ENCODE data around the gene AHRR.
"Not testable (repeated sequence)": the region's sequence is repeated elsewhere in the genome, so short reads cannot be mapped to it uniquely, and the experiment has no call there.

The AHRR gene

GRCh38 chr5:299921-300320, 21.6 kb upstream of the AHRR start:
- not testable (repeated sequence) for H3K9me3 Mint-ChIP-seq, H3K27ac Mint-ChIP-seq, H3K27me3 Mint-ChIP-seq, H3K36me3 Mint-ChIP-seq, H3K4me3 Mint-ChIP-seq
- peaks cover 46% of the 10 kb centered on the region for H3K4me1 Mint-ChIP-seq

- not testable (repeated sequence) for H3K27ac Mint-ChIP-seq, H3K27me3 Mint-ChIP-seq, H3K9me3 Mint-ChIP-seq, H3K4me3 Mint-ChIP-seq, H3K36me3 Mint-ChIP-seq
- peaks cover 41% of the 10 kb centered on the region for H3K4me1 Mint-ChIP-seq
Observed at GRCh38 chr5:300691-301435, 20.7 kb upstream of the AHRR start.

GRCh38 chr5:302416-302815, 19.1 kb upstream of the AHRR start:
- H3K9me3 Mint-ChIP-seq, H3K27me3 Mint-ChIP-seq, H3K36me3 Mint-ChIP-seq, H3K4me3 Mint-ChIP-seq, H3K27ac Mint-ChIP-seq: not testable (repeated sequence)
- peaks cover 25% of the 10 kb centered on the region for H3K4me1 Mint-ChIP-seq

GRCh38 chr5:302966-303365, 18.5 kb upstream of the AHRR start:
- H3K4me3 Mint-ChIP-seq: no peak overlapping the region
- peak overlapping the region; percentile 46 for H3K27ac Mint-ChIP-seq
- peaks cover 20% of the 10 kb centered on the region for H3K4me1 Mint-ChIP-seq
- H3K27me3 Mint-ChIP-seq: no peaks in the 10 kb centered on the region
- H3K9me3 Mint-ChIP-seq: no peaks in the 10 kb centered on the region
- peaks cover 3% of the 10 kb centered on the region for H3K36me3 Mint-ChIP-seq

GRCh38 chr5:303741-304140, 17.8 kb upstream of the AHRR start:
- not testable (repeated sequence) for H3K9me3 Mint-ChIP-seq, H3K27ac Mint-ChIP-seq, H3K36me3 Mint-ChIP-seq, H3K4me3 Mint-ChIP-seq, H3K27me3 Mint-ChIP-seq
- H3K4me1 Mint-ChIP-seq: peaks cover 20% of the 10 kb centered on the region

GRCh38 chr5:305050-305449, 16.5 kb upstream of the AHRR start:
- Mint-ChIP-seq H3K27ac (no peak overlapping the region), H3K36me3 (peaks cover 3% of the 10 kb centered on the region), H3K4me3 (no peak overlapping the region), H3K4me1 (peaks cover 20% of the 10 kb centered on the region), H3K9me3 (no peaks in the 10 kb centered on the region), H3K27me3 (no peaks in the 10 kb centered on the region)

- Mint-ChIP-seq H3K27ac (no peak overlapping the region), H3K4me1 (peaks cover 20% of the 10 kb centered on the region), H3K36me3 (peaks cover 3% of the 10 kb centered on the region), H3K4me3 (no peak overlapping the region), H3K27me3 (no peaks in the 10 kb centered on the region), H3K9me3 (no peaks in the 10 kb centered on the region)
Observed at GRCh38 chr5:305459-305858, 16.1 kb upstream of the AHRR start.

- peaks cover 3% of the 10 kb centered on the region for H3K36me3 Mint-ChIP-seq
- H3K9me3 Mint-ChIP-seq: no peaks in the 10 kb centered on the region
- H3K27me3 Mint-ChIP-seq: no peaks in the 10 kb centered on the region
- no peak overlapping the region for H3K27ac Mint-ChIP-seq
- H3K4me1 Mint-ChIP-seq: peaks cover 15% of the 10 kb centered on the region
- H3K4me3 Mint-ChIP-seq: no peak overlapping the region
Observed at GRCh38 chr5:306011-306805, 15.3 kb upstream of the AHRR start.

- Mint-ChIP-seq H3K4me3 (no peak overlapping the region), H3K4me1 (peaks cover 4% of the 10 kb centered on the region), H3K9me3 (no peaks in the 10 kb centered on the region), H3K27ac (no peak overlapping the region), H3K27me3 (no peaks in the 10 kb centered on the region), H3K36me3 (peaks cover 3% of the 10 kb centered on the region)
Observed at GRCh38 chr5:307306-307705, 14.2 kb upstream of the AHRR start.

- H3K4me3 Mint-ChIP-seq: no peak overlapping the region
- H3K36me3 Mint-ChIP-seq: peaks cover 3% of the 10 kb centered on the region
- H3K27me3 Mint-ChIP-seq: no peaks in the 10 kb centered on the region
- H3K27ac Mint-ChIP-seq: no peak overlapping the region
- H3K4me1 Mint-ChIP-seq: peaks cover 4% of the 10 kb centered on the region
- no peaks in the 10 kb centered on the region for H3K9me3 Mint-ChIP-seq
Observed at GRCh38 chr5:307794-308579, 13.5 kb upstream of the AHRR start.

- Mint-ChIP-seq H3K9me3 (no peaks in the 10 kb centered on the region), H3K4me1 (no peaks in the 10 kb centered on the region), H3K4me3 (no peak overlapping the region), H3K36me3 (peaks cover 3% of the 10 kb centered on the region), H3K27me3 (no peaks in the 10 kb centered on the region), H3K27ac (no peak overlapping the region)
Observed at GRCh38 chr5:308672-309271, 12.7 kb upstream of the AHRR start.

GRCh38 chr5:309831-310230, 11.7 kb upstream of the AHRR start:
- not testable (repeated sequence) for H3K4me1 Mint-ChIP-seq, H3K4me3 Mint-ChIP-seq, H3K9me3 Mint-ChIP-seq, H3K36me3 Mint-ChIP-seq, H3K27ac Mint-ChIP-seq, H3K27me3 Mint-ChIP-seq

GRCh38 chr5:310516-310915, 11.0 kb upstream of the AHRR start:
- Mint-ChIP-seq H3K27ac (no peak overlapping the region), H3K4me1 (no peaks in the 10 kb centered on the region), H3K4me3 (no peak overlapping the region), H3K36me3 (peaks cover 4% of the 10 kb centered on the region), H3K27me3 (no peaks in the 10 kb centered on the region), H3K9me3 (no peaks in the 10 kb centered on the region)

- H3K36me3 Mint-ChIP-seq: peaks cover 3% of the 10 kb centered on the region
- H3K4me1 Mint-ChIP-seq: no peaks in the 10 kb centered on the region
- no peaks in the 10 kb centered on the region for H3K27me3 Mint-ChIP-seq
- no peaks in the 10 kb centered on the region for H3K9me3 Mint-ChIP-seq
- H3K27ac Mint-ChIP-seq: no peak overlapping the region
- H3K4me3 Mint-ChIP-seq: no peak overlapping the region
Observed at GRCh38 chr5:310941-311434, 10.5 kb upstream of the AHRR start.

GRCh38 chr5:311963-312362, 9.6 kb upstream of the AHRR start:
- Mint-ChIP-seq H3K36me3 (peaks cover 5% of the 10 kb centered on the region), H3K27ac (peak overlapping the region; percentile 32), H3K4me1 (peaks cover 4% of the 10 kb centered on the region), H3K4me3 (no peak overlapping the region), H3K27me3 (no peaks in the 10 kb centered on the region), H3K9me3 (no peaks in the 10 kb centered on the region)

Measured in activated naive CD4-positive, alpha-beta T cell treated with anti-CD3 and anti-CD28 coated beads, Interleukin-2, amount 50 U/mL, for 24 hours (primary cell).